ENCODE results near the gene LCN2. TPM values are rescaled to one million over a fixed set of nuclear protein-coding genes. Genes with fewer than 3 reads are reported as not detected.

Gene LCN2
- total RNA-seq, 1 donor from 2014 or later = 14.3 TPM

- peaks cover 36% of the 10 kb centered on the region for H3K36me3 ChIP-seq
- H3K9me3 ChIP-seq = no peaks in the 10 kb centered on the region
- peaks cover 17% of the 10 kb centered on the region for H3K4me1 ChIP-seq
- DNase-seq (no peak), ATAC-seq (no peak)
- no peaks in the 10 kb centered on the region for H3K27me3 ChIP-seq
- no peak overlapping the region for H3K4me3 ChIP-seq
- H3K27ac ChIP-seq = no peak overlapping the region
- TF ChIP-seq CTCF (IDR thresholded peaks at IDR 0.05) = no peak
- intact Hi-C loops (cut with DNase I) = no loop called here
These were observed 27.8 kb upstream of the LCN2 start for GRCh38 chr9:128121466-128121810.

GRCh38 chr9:128121924-128122808 is 27.1 kb upstream of the LCN2 start:
- intact Hi-C loops (cut with DNase I) = no loop called here
- DNase-seq = no peak
- no peak for TF ChIP-seq CTCF (IDR thresholded peaks at IDR 0.05)
- Histone ChIP-seq H3K4me1 (peaks cover 22% of the 10 kb centered on the region), H3K9me3 (no peaks in the 10 kb centered on the region), H3K27me3 (no peaks in the 10 kb centered on the region), H3K27ac (no peak overlapping the region), H3K4me3 (no peak overlapping the region), H3K36me3 (peaks cover 36% of the 10 kb centered on the region)
- ATAC-seq = no peak

- Histone ChIP-seq H3K4me3 (no peak overlapping the region), H3K4me1 (peaks cover 21% of the 10 kb centered on the region), H3K36me3 (peaks cover 36% of the 10 kb centered on the region), H3K27me3 (no peaks in the 10 kb centered on the region), H3K9me3 (no peaks in the 10 kb centered on the region), H3K27ac (no peak overlapping the region)
- DNase-seq (no peak), ATAC-seq (no peak)
- TF ChIP-seq CTCF (IDR thresholded peaks at IDR 0.05) = no peak
- intact Hi-C loops (cut with DNase I) = no loop called here
These were observed 26.5 kb upstream of the LCN2 start for GRCh38 chr9:128122809-128123175.

GRCh38 chr9:128123451-128124080 is 25.7 kb upstream of the LCN2 start:
- H3K27me3 ChIP-seq = no peaks in the 10 kb centered on the region
- no peak for TF ChIP-seq CTCF (IDR thresholded peaks at IDR 0.05)
- intact Hi-C loops (cut with DNase I) = no loop called here
- H3K9me3 ChIP-seq = no peaks in the 10 kb centered on the region
- peaks cover 16% of the 10 kb centered on the region for H3K4me1 ChIP-seq
- no peak for DNase-seq
- no peak overlapping the region for H3K4me3 ChIP-seq
- H3K27ac ChIP-seq = no peak overlapping the region
- H3K36me3 ChIP-seq = peaks cover 36% of the 10 kb centered on the region
- no peak for ATAC-seq

GRCh38 chr9:128124451-128124850 is 24.8 kb upstream of the LCN2 start:
- TF ChIP-seq CTCF (IDR thresholded peaks at IDR 0.05) = no peak

More at GRCh38 chr9:128124451-128124850, 24.8 kb upstream of the LCN2 start:
- H3K4me1 ChIP-seq = peaks cover 23% of the 10 kb centered on the region
- H3K4me3 ChIP-seq = no peak overlapping the region
- DNase-seq (no peak), ATAC-seq (no peak)
- peaks cover 36% of the 10 kb centered on the region for H3K36me3 ChIP-seq
- no peak overlapping the region for H3K27ac ChIP-seq
- no peaks in the 10 kb centered on the region for H3K9me3 ChIP-seq
- no peaks in the 10 kb centered on the region for H3K27me3 ChIP-seq
- intact Hi-C loops (cut with DNase I) = no loop called here
